Measurements from ENCODE around the gene ATP6AP1. TPM values are rescaled to one million over a fixed set of nuclear protein-coding genes. Genes with fewer than 3 reads are reported as not detected.

Gene ATP6AP1
- total RNA-seq, 1 experiment from 2014 or later: 119 TPM

- CTCF ChIA-PET: interaction anchor here (1.2 kb wide), 1 partner anchor 10 kb away, joined by 5 read pairs; the partner anchor contains the start of gene RPL10
Measured at GRCh38 chrX:154408659-154409221, 19.7 kb upstream of the ATP6AP1 start.

GRCh38 chrX:154409222-154409871 is 19.1 kb upstream of the ATP6AP1 start, which contains the start of gene DNASE1L1:
TSS of gene DNASE1L1 (minus strand) at chrX:154409254. CDS start at chrX:154405568, 3,686 bp downstream.
- BruUV-seq (replicated peaks): TSS peak; percentile 27
- ChIA-PET POLR2A (ENCODE audit: unreplicated experiment) (interaction anchor here (0.5 to 0.9 kb wide), 4 partner anchors 10 to 353 kb away, joined by 3 to 9 read pairs (median 5); partner anchors contain the start of gene DKC1), CTCF (interaction anchor here (0.6 to 1.2 kb wide), 2 partner anchors 11 to 183 kb away, joined by 5 to 6 read pairs; partner anchors contain the start of gene RPL10)
- Histone ChIP-seq H3K9me3 (ENCODE audit: insufficient read depth, low read depth) (no peaks in the 10 kb centered on the region), H2AFZ (peak within 1 kb of the TSS; percentile 62; the same call in 1 of the 2 replicates), H3K4me2 (peak within 1 kb of the TSS; percentile 94), H3F3A (ENCODE audit: insufficient read depth, low read depth) (peaks cover 8% of the 10 kb centered on the region; the same call in 1 of the 2 replicates), H3K36me3 (ENCODE audit: low read depth) (no peaks in the 10 kb centered on the region), H3K9me2 (ENCODE audit: insufficient read depth) (no peaks in the 10 kb centered on the region), H3K79me2 (ENCODE audit: low read depth) (0 out of 2 replicates have a peak, but pooled peaks cover 4% of the 10 kb centered on the region), H3K27me3 (ENCODE audit: insufficient read depth, low read depth) (no peaks in the 10 kb centered on the region), H3K4me3 (peak within 1 kb of the TSS; percentile 59), H3K27ac (peak within 1 kb of the TSS; percentile 83), H4K20me1 (ENCODE audit: insufficient read depth) (no peaks in the 10 kb centered on the region), H3K4me1 (replicated peaks; ENCODE audit: insufficient read depth) (peaks cover 19% of the 10 kb centered on the region)
- DNase-seq: peak; percentile 84 to 98
- TF ChIP-seq CTCF (conservative IDR thresholded peaks at IDR 0.05) (no peak), EZH2 (IDR thresholded peaks at IDR 0.05; ENCODE audit: low read depth) (no peak)
- intact Hi-C loops (cut with micrococcal nuclease; ENCODE audit: unreplicated experiment): loop anchor here (1.0 to 2.0 kb wide), 3 partner anchors 38 to 81 kb away; partner anchors contain the start of genes PLXNA3 and SLC10A3

More at GRCh38 chrX:154408659-154409221, 19.7 kb upstream of the ATP6AP1 start:
- DNase-seq: no peak
- POLR2A ChIA-PET (ENCODE audit: unreplicated experiment): interaction anchor here (0.6 to 0.9 kb wide), 3 partner anchors 50 to 354 kb away, joined by 3 to 9 read pairs (median 4); partner anchors contain the start of gene DKC1
- H3K4me3 ChIP-seq: peak overlapping the region; percentile 59
- peaks cover 19% of the 10 kb centered on the region for H3K4me1 ChIP-seq (replicated peaks; ENCODE audit: insufficient read depth)
- H3K79me2 ChIP-seq (ENCODE audit: low read depth): 0 out of 2 replicates have a peak, but pooled peaks cover 4% of the 10 kb centered on the region
- no TSS peak for BruUV-seq (replicated peaks)
- H3K36me3 ChIP-seq (ENCODE audit: low read depth): no peaks in the 10 kb centered on the region
- peaks cover 8% of the 10 kb centered on the region; the same call in 1 of the 2 replicates for H3F3A ChIP-seq (ENCODE audit: insufficient read depth, low read depth)
- H3K9me3 ChIP-seq (ENCODE audit: insufficient read depth, low read depth): no peaks in the 10 kb centered on the region
- H4K20me1 ChIP-seq (ENCODE audit: insufficient read depth): no peaks in the 10 kb centered on the region
- intact Hi-C loops (cut with micrococcal nuclease; ENCODE audit: unreplicated experiment): loop anchor here (1.0 to 2.0 kb wide), 3 partner anchors 37 to 82 kb away; partner anchors contain the start of genes PLXNA3 and SLC10A3
- no peak for TF ChIP-seq EZH2 (IDR thresholded peaks at IDR 0.05; ENCODE audit: low read depth)
- no peak for TF ChIP-seq CTCF (conservative IDR thresholded peaks at IDR 0.05)
- no peaks in the 10 kb centered on the region for H3K27me3 ChIP-seq (ENCODE audit: insufficient read depth, low read depth)
- H3K9me2 ChIP-seq (ENCODE audit: insufficient read depth): no peaks in the 10 kb centered on the region
- peak overlapping the region; percentile 43; the same call in 1 of the 2 replicates for H3K27ac ChIP-seq
- peak overlapping the region; percentile 94 for H3K4me2 ChIP-seq
- H2AFZ ChIP-seq: peak overlapping the region; percentile 62; the same call in 1 of the 2 replicates

- no peak for TF ChIP-seq EZH2 (IDR thresholded peaks at IDR 0.05; ENCODE audit: low read depth)
- TF ChIP-seq CTCF (conservative IDR thresholded peaks at IDR 0.05): no peak
- ChIA-PET POLR2A (ENCODE audit: unreplicated experiment) (interaction anchor here (0.6 to 1.0 kb wide), 6 partner anchors 12 to 63 kb away, joined by 3 to 14 read pairs (median 4); no protein-coding TSS in a partner anchor), CTCF (no interaction called here)
- Histone ChIP-seq H3F3A (ENCODE audit: insufficient read depth, low read depth) (peaks cover 8% of the 10 kb centered on the region; the same call in 1 of the 2 replicates), H3K4me2 (peak overlapping the region; percentile 79), H3K79me2 (ENCODE audit: low read depth) (0 out of 2 replicates have a peak, but pooled peaks cover 4% of the 10 kb centered on the region), H3K9me2 (ENCODE audit: insufficient read depth) (no peaks in the 10 kb centered on the region), H3K27ac (peak overlapping the region; percentile 32; the same call in 1 of the 2 replicates), H4K20me1 (ENCODE audit: insufficient read depth) (no peaks in the 10 kb centered on the region), H3K4me1 (replicated peaks; ENCODE audit: insufficient read depth) (peaks cover 19% of the 10 kb centered on the region), H3K9me3 (ENCODE audit: insufficient read depth, low read depth) (no peaks in the 10 kb centered on the region), H3K27me3 (ENCODE audit: insufficient read depth, low read depth) (no peaks in the 10 kb centered on the region), H3K4me3 (peak overlapping the region; percentile 77), H2AFZ (peak overlapping the region; percentile 87), H3K36me3 (ENCODE audit: low read depth) (no peaks in the 10 kb centered on the region)
- intact Hi-C loops (cut with micrococcal nuclease; ENCODE audit: unreplicated experiment): no loop called here
- peak in 1 of 2 experiments; percentile 58 for DNase-seq
- BruUV-seq (replicated peaks): no TSS peak
Measured at GRCh38 chrX:154411981-154412340, 16.5 kb upstream of the ATP6AP1 start.
